ENCODE results near the gene N4BP2L2.

N4BP2L2 gene

GRCh38 chr13:32504263-32504662, 34.3 kb downstream of the N4BP2L2 start:
- no peak for TF ChIP-seq CTCF (IDR thresholded peaks at IDR 0.05; ENCODE audit: low read depth, low read length)
- no peak overlapping the region for H3K4me3 ChIP-seq (ENCODE audit: low read depth, low read length)

- no peak for TF ChIP-seq CTCF (IDR thresholded peaks at IDR 0.05; ENCODE audit: low read depth, low read length)
These were observed 34.9 kb downstream of the N4BP2L2 start for GRCh38 chr13:32503727-32504126.

GRCh38 chr13:32501064-32501463, 37.5 kb downstream of the N4BP2L2 start:
- H3K4me3 ChIP-seq (ENCODE audit: low read depth, low read length): no peak overlapping the region
- no peak for TF ChIP-seq CTCF (IDR thresholded peaks at IDR 0.05; ENCODE audit: low read depth, low read length)

More at GRCh38 chr13:32503727-32504126, 34.9 kb downstream of the N4BP2L2 start:
- no peak overlapping the region for H3K4me3 ChIP-seq (ENCODE audit: low read depth, low read length)

GRCh38 chr13:32499538-32500210, 38.9 kb downstream of the N4BP2L2 start:
- TF ChIP-seq CTCF (IDR thresholded peaks at IDR 0.05; ENCODE audit: low read depth, low read length): no peak
- H3K4me3 ChIP-seq (ENCODE audit: low read depth, low read length): no peak overlapping the region

- TF ChIP-seq CTCF (IDR thresholded peaks at IDR 0.05; ENCODE audit: low read depth, low read length): no peak
- H3K4me3 ChIP-seq (ENCODE audit: low read depth, low read length): no peak overlapping the region
These were observed 41.0 kb downstream of the N4BP2L2 start for GRCh38 chr13:32497589-32497988.

GRCh38 chr13:32496599-32497160, 41.9 kb downstream of the N4BP2L2 start:
- no peak for TF ChIP-seq CTCF (IDR thresholded peaks at IDR 0.05; ENCODE audit: low read depth, low read length)
- H3K4me3 ChIP-seq (ENCODE audit: low read depth, low read length): no peak overlapping the region

- no peak for TF ChIP-seq CTCF (IDR thresholded peaks at IDR 0.05; ENCODE audit: low read depth, low read length)
- no peak overlapping the region for H3K4me3 ChIP-seq (ENCODE audit: low read depth, low read length)
These were observed 42.8 kb downstream of the N4BP2L2 start for GRCh38 chr13:32495841-32496240.
